Subcutaneous preadipocyte (primary cell): ENCODE results near the gene PLEKHB2. TPM values are rescaled to one million over a fixed set of nuclear protein-coding genes. Genes with fewer than 3 reads are reported as not detected.

Source experiments
- small RNA-seq: library from RNA; depleted of rRNA; stranded (forward); fragments of <200 nt; gene quantifications from one replicate; pipeline ENCODE3, GENCODE V24; 2012
- total RNA-seq: library from RNA; depleted of rRNA; stranded (reverse); fragments of >200 nt; gene quantifications from 2 replicates; pipeline ENCODE4 v1.2.3, GENCODE V29; 2012

PLEKHB2 gene
- total RNA-seq: 57.3 and 72.5 TPM in 2 replicates

GRCh38 chr2:131105156-131105949, at the start of gene PLEKHB2:
Gene PLEKHB2, plus strand, starts transcription at chr2:131105336. Its CDS starts 15,606 bp downstream, at chr2:131120942.

GRCh38 chr2:131093006-131093695, 12.0 kb upstream of the PLEKHB2 start, which contains the start of gene FAM168B:
Gene FAM168B, minus strand, starts transcription at chr2:131093460. Its CDS starts 10,814 bp downstream, at chr2:131082646.

Small RNA genes within 50 kb of the gene (small RNA-seq; reads per million reads assigned to genes)
- gene AC009477.1: not detected

Other genes with a start within 250 kb of the PLEKHB2 start
- gene FAM168B, start 11.9 kb upstream of the PLEKHB2 start, total RNA-seq: 44.8 and 73.3 TPM in 2 replicates
- gene POTEE, start 104.2 kb downstream of the PLEKHB2 start, total RNA-seq: not detected in 2 replicates